HEK293T (cell line): ENCODE measurements around the gene EVC2.

Experiments
- CTCF ChIA-PET: fragments of 350-600 bp; formaldehyde crosslinking; extraction: SDS; loops from one replicate; lab custom pipeline; 2021; ENCODE audit warnings: antibody characterized with exemption, inconsistent platforms; lab: Yijun Ruan, JAX
- POLR2A ChIA-PET: fragments of 350-600 bp; formaldehyde crosslinking; extraction: SDS; loops from one replicate; lab custom pipeline; 2020; ENCODE audit warnings: antibody characterized with exemption, inconsistent platforms; lab: Yijun Ruan, JAX
- DNase-seq: peaks from one replicate; pipeline ENCODE4 v3.0.0; 2012; ENCODE audit warnings: mixed read lengths; ENCODE audit errors: extremely low spot score
- ARNT ChIP-seq: fragments of 450-650 bp; IDR thresholded peaks from 2 replicates; pipeline ENCODE4 v1.6.1; 2017; ENCODE audit warnings: mild to moderate bottlenecking
- BHLHE40 ChIP-seq: fragments of 450-650 bp; IDR thresholded peaks from 2 replicates; pipeline ENCODE4 v1.6.1; 2016; ENCODE audit warnings: mild to moderate bottlenecking, moderate library complexity, borderline replicate concordance
- CTBP1 ChIP-seq: fragments of 450-650 bp; IDR thresholded peaks from 2 replicates; pipeline ENCODE4 v1.6.1; 2016; ENCODE audit warnings: borderline replicate concordance
- ELF4 ChIP-seq: fragments of 450-650 bp; IDR thresholded peaks from 2 replicates; pipeline ENCODE4 v1.6.1; 2017; ENCODE audit warnings: antibody characterized with exemption
- FOXA1 ChIP-seq: fragments of 450-650 bp; IDR thresholded peaks from 2 replicates; pipeline ENCODE4 v1.6.1; 2016; ENCODE audit warnings: mild to moderate bottlenecking
- FOXK2 ChIP-seq: fragments of 450-650 bp; IDR thresholded peaks from 2 replicates; pipeline ENCODE4 v1.6.1; 2016; ENCODE audit warnings: mild to moderate bottlenecking
- FOXM1 ChIP-seq: fragments of 450-650 bp; IDR thresholded peaks from 2 replicates; pipeline ENCODE4 v1.6.1; 2017; ENCODE audit warnings: mild to moderate bottlenecking, borderline replicate concordance
- HDGF ChIP-seq: fragments of 450-650 bp; IDR thresholded peaks from 2 replicates; pipeline ENCODE4 v1.6.1; 2017; ENCODE audit warnings: antibody characterized with exemption, borderline replicate concordance
- L3MBTL2 ChIP-seq: fragments of 450-650 bp; conservative IDR thresholded peaks from 2 replicates; pipeline ENCODE4 v1.6.1; 2016; ENCODE audit warnings: mild to moderate bottlenecking
- LEF1 ChIP-seq: fragments of 450-650 bp; IDR thresholded peaks from 2 replicates; pipeline ENCODE4 v1.6.1; 2017; ENCODE audit warnings: mild to moderate bottlenecking, borderline replicate concordance
- NFRKB ChIP-seq: fragments of 450-650 bp; IDR thresholded peaks from 2 replicates; pipeline ENCODE4 v1.6.1; 2016; ENCODE audit warnings: mild to moderate bottlenecking, moderate library complexity
- PKNOX1 ChIP-seq: fragments of 450-650 bp; IDR thresholded peaks from 2 replicates; pipeline ENCODE4 v1.6.1; 2016
- SP1 ChIP-seq: fragments of 450-650 bp; IDR thresholded peaks from 2 replicates; pipeline ENCODE4 v1.6.1; 2017
- SUZ12 ChIP-seq: fragments of 450-650 bp; IDR thresholded peaks from 2 replicates; pipeline ENCODE4 v1.6.1; 2016; ENCODE audit warnings: mild to moderate bottlenecking
- TARDBP ChIP-seq: fragments of 450-650 bp; IDR thresholded peaks from 2 replicates; pipeline ENCODE4 v1.6.1; 2016
- ZNF384 ChIP-seq: fragments of 450-650 bp; IDR thresholded peaks from 2 replicates; pipeline ENCODE4 v1.6.1; 2016

Gene EVC2

GRCh38 chr4:5635826-5636195, 72.5 kb downstream of the EVC2 start:
- no peak for DNase-seq
- TF ChIP-seq BHLHE40 (no peak), TARDBP (no peak), NFRKB (no peak), HDGF (no peak), LEF1 (no peak), FOXA1 (no peak), ELF4 (no peak), SUZ12 (no peak), L3MBTL2 (no peak)
- ChIA-PET CTCF (no interaction called here), POLR2A (no interaction called here)

- POLR2A ChIA-PET = no interaction called here
- no peak for DNase-seq
- CTCF ChIA-PET = no interaction called here
- TF ChIP-seq SP1 (no peak), FOXK2 (no peak), FOXM1 (no peak), HDGF (no peak), L3MBTL2 (no peak), ARNT (no peak), SUZ12 (no peak), BHLHE40 (no peak), CTBP1 (no peak), PKNOX1 (no peak), TARDBP (no peak), NFRKB (no peak), FOXA1 (no peak), ZNF384 (no peak), LEF1 (no peak), ELF4 (no peak)
Observed at GRCh38 chr4:5632571-5632970, 75.8 kb downstream of the EVC2 start.

GRCh38 chr4:5632066-5632440, 76.3 kb downstream of the EVC2 start:
- POLR2A ChIA-PET = no interaction called here
- CTCF ChIA-PET = no interaction called here
- no peak for DNase-seq
- no peak for TF ChIP-seq SP1

- DNase-seq = no peak
- POLR2A ChIA-PET = no interaction called here
- CTCF ChIA-PET = no interaction called here
Observed at GRCh38 chr4:5631352-5632065, 76.8 kb downstream of the EVC2 start.

GRCh38 chr4:5630762-5631161, 77.6 kb downstream of the EVC2 start:
- DNase-seq = no peak
- CTCF ChIA-PET = no interaction called here
- TF ChIP-seq ELF4 (no peak), HDGF (no peak), SP1 (no peak), TARDBP (no peak), BHLHE40 (no peak), ZNF384 (no peak), FOXK2 (no peak), ARNT (no peak)
- POLR2A ChIA-PET = no interaction called here

More at GRCh38 chr4:5631352-5632065, 76.8 kb downstream of the EVC2 start:
- TF ChIP-seq TARDBP (no peak), SP1 (no peak), ARNT (no peak), PKNOX1 (no peak), BHLHE40 (no peak), NFRKB (no peak), CTBP1 (no peak), LEF1 (no peak), FOXA1 (no peak), HDGF (no peak), FOXM1 (no peak), L3MBTL2 (no peak)

GRCh38 chr4:5629542-5629941, 78.8 kb downstream of the EVC2 start:
- no peak for DNase-seq
- POLR2A ChIA-PET = no interaction called here
- TF ChIP-seq HDGF (no peak), ZNF384 (no peak), FOXK2 (no peak), PKNOX1 (no peak), NFRKB (no peak), FOXM1 (no peak), TARDBP (no peak), BHLHE40 (no peak), LEF1 (no peak), CTBP1 (no peak), ELF4 (no peak), L3MBTL2 (no peak), FOXA1 (no peak)
- CTCF ChIA-PET = no interaction called here

- DNase-seq = no peak
- no peak for TF ChIP-seq SP1
- no peak for TF ChIP-seq LEF1
- no peak for TF ChIP-seq PKNOX1
- no peak for TF ChIP-seq L3MBTL2
- no peak for TF ChIP-seq NFRKB
- TF ChIP-seq FOXK2 = no peak
- no peak for TF ChIP-seq ELF4
- TF ChIP-seq HDGF = no peak
- TF ChIP-seq BHLHE40 = no peak
- no peak for TF ChIP-seq SUZ12
- TF ChIP-seq TARDBP = no peak
- TF ChIP-seq FOXA1 = no peak
- TF ChIP-seq ZNF384 = no peak
- no peak for TF ChIP-seq CTBP1
- CTCF ChIA-PET = no interaction called here
- POLR2A ChIA-PET = no interaction called here
Observed at GRCh38 chr4:5626913-5627312, 81.4 kb downstream of the EVC2 start.
